ENCODE measurements around the gene CCL19.
A peak's percentile ranks its signal among the peaks of the same experiment; 100 is the strongest.

CCL19 gene

DNA sequence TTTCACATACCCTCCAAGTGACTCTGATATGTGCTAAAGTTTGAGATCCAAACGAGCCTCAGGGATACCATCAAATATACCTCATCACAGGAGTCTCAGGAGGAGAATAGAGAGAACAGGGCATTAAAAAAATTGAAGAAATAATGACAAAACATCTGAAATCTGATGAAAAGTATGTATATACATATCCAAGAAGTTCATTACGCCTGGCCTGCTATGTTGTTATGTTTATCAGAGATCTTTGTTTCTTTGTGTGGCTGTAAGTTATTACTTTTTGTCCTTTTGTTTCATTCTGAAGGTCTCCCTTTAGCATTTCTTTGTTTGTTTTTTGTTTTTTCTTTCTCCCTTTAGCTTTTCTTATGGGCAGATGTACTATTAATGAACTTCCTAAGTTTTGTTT is 2.5 kb upstream of the CCL19 start:
- DNase-seq: no peak

DNA sequence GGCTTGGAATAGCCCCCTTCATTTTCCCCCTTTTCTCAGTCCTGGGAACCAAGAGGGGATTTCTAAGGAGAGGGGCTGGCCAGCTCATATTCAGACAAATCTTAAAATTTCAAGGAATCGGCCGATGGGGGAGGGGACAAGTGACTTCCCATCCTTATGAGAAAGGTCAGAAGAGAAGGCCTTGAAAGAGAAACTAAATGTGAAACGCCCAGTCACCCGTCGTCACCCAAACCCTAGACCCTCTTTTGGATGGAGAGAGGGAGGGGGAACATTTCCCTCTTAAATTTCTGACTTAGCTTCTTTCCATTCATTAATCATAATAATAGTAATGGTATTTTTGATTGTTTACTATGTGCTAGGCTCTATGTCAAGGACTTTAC is 850 bp upstream of the CCL19 start:
- no peak for DNase-seq

GRCh38 chr9:34689512-34689911 is 1.6 kb downstream of the CCL19 start:
- no peak for DNase-seq

DNA sequence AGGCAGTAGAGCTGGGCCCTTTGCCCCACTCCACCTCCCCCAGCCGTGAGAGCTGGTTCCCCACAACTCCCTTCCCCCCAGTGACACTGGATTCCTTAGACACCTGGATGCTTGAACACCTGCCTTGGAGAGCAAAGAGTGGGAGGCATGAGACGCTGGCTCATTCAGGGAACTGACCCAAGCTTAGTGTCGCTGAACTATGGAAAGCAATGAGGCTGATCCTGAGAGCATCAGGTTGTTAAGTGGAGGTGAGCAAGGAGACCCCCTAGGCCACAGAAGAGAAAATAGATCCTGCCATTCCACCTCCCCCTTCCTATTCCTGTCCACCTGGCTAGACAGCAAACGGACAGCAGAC is 2.0 kb downstream of the CCL19 start:
- DNase-seq: no peak

DNA sequence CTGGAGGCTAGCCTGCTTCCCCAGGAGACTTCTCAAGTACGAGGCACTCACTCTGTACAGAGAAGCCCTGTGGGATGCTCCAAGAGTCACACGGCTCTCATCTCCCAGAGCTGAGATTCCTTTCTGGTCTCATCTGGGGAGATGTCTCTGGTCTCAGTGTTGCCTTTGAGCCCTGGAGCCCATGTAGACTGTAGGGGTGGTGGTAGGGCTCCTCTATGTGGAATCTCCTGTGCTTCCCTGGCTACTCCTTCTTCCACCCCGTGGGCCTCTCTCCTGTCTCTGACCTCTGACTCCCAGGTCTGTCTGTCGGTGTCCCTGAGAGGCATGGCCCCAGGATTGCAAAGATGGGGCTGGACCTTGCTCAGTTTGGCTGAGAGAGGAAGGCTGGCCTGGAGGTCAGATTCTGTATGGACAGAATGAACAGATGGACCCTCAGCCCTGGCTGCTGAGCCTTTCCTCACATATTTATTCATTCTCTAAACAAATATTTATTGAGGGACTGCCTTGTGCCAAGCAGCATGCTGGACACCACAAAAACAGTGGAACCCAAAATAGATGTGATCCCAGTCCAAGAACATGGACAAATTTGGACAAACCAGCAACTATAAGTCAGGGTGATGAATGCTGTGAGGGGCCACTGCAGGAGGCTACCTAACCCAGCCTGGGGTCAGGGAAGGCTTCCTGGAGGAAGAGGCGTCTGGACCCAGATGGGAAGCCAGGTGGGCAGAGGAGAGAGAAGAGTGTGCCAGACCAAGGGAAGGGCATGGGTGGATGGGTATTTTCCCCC is 2.6 kb downstream of the CCL19 start:
- no peak for DNase-seq

DNA sequence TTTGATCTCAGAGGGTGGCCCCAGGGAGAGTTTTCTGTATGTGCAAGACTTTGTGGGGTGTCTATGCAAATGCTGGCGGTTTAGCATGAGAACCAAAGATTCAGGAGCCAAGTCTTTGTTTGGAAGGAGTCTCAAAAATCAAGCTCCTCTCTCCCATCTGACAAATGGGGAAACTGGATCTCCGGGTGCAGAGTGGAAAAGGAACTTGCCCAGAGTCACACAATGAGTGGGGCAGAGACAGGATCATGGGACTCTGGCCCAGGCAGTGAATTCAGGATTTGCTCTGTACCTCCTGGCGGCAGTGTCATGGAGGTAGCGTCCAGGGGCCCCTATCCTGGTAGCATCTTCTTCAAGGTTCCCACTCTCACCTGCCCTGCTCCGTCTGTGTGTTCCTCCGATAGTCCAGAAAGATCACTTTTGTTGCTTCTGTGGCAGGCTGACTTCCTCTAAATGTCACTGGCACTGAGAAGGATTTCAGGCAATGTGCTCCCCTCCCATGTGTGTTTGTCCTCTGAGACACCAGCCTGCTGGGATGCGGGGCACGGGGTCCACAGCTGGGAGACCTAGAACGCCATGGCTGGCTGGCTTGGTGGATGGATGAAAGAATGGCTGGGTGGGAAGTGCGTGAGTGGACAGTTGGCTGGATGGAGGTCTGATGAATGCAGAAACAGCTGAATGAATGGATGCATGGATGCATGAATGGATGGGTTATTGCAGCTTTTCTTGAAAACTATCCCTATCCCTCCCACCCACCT is 3.6 kb downstream of the CCL19 start:
- no peak for DNase-seq

GRCh38 chr9:34686732-34687131 is 4.3 kb downstream of the CCL19 start:
- no peak for DNase-seq

GRCh38 chr9:34686231-34686630 is 4.8 kb downstream of the CCL19 start:
- DNase-seq: no peak

GRCh38 chr9:34685591-34685990 is 5.5 kb downstream of the CCL19 start:
- DNase-seq: no peak

- DNase-seq: no peak
These were observed 6.3 kb downstream of the CCL19 start for GRCh38 chr9:34684816-34685215.

GRCh38 chr9:34684145-34684544 is 6.9 kb downstream of the CCL19 start:
- DNase-seq: no peak

- no peak for DNase-seq
These were observed 15.2 kb downstream of the CCL19 start for GRCh38 chr9:34675869-34676268.

DNA sequence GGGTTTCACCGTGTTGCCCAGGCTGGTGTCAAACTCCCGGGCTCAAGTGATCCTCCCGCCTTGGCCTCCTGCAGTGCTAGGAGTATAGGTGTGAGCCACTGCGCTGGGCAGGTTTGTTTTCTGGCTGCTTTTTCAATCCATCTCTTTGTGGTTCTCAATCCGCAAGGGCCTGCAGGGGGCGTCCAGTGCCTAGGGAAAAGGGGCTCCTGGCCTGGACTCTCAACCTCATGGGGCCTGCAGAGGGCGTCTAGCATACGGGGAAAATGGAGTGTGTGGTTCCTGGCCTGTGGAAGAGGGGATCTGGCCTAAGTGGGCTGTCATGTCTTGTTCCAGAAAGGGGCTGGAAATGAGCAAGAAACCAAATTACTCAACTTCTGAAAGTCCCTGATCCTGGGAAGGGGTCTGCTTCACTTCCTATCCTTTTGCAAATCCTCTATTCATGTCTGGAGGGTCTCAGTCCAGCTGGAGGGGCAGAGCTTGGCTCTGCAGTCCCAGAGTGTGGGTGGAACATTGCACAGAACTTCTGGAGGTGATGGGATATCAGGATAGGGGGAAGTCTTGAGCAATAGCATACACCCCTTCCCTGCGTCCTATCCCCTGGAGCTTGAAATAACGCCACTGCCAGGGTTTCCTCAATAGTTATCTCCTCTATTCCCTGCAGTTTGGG is 15.9 kb downstream of the CCL19 start:
- DNase-seq: peak; percentile 53 to 62

GRCh38 chr9:34674440-34674839 is 16.6 kb downstream of the CCL19 start:
- no peak for DNase-seq

DNA sequence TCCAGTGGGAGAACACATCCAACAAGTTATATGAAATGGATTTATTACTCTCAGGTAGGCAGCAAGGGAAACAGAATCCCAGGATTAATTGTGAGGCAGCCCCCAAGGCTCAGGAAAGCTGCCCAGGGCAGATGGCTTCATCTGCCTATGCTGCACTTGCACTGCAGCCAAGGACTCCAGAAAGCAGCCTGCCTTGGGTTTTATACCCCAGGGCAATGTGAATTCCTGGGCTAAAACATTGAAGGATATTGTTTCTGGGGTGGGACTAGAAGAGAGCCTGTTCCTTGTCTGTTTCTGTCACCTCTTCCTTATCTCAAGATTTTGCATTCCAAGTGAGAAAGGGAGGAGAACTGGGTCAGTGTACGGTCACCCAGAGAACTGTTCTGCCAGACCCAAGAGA is 19.8 kb downstream of the CCL19 start:
- DNase-seq: no peak

DNA sequence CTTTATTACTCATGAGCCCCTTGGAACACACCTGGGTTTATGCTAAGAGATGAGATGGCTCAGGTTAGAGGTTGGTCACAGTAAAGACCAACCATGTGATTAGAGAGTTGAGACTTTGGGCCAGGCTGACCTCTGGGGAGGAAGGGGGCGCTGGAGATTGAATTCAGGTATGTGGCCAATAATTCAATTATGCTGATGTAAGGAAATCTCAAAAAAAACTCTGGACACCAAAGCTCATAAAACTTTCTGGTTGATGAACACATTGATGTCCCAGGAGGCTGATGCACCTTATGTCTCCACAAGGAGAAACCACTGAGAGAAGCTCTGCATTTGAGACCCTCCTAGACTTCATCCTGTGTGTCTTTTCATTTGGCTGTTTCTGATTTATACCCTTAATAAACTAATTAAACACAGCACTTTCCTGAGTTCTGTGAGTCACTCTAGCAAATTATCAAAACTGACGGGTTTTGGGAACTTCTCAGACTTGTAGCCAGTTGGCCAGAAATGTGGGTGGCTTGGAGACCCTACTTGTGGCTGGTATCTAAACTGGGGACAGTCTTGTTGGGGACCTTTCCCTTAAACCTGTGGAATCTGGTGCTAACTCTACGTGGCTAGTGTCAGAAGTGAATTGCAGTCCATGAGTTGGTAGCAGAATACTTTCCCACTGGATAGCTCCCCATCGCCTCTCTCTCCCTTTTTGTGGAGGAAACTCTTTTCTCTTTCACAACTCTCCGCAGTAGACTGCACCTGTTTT is 21.1 kb downstream of the CCL19 start:
- DNase-seq: no peak

GRCh38 chr9:34665381-34666250 is 25.5 kb downstream of the CCL19 start:
- DNase-seq: peak; percentile 93 to 94

DNA sequence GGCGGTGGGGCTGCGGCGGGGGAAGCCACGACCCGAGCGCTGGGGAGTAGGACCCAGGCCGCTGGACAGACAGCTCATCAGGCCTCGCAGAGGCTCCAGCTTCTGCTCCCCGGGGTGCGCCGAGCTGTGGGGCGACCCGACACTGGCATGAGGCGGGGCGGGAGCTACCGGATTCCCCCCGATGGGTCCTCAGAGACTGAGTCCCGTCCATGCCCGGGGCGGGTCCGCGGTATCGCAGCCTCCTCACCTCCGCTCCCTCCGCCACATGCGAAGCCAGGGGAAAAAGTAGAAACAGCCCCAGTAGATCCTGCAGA is 26.1 kb downstream of the CCL19 start:
- DNase-seq: no peak

DNA sequence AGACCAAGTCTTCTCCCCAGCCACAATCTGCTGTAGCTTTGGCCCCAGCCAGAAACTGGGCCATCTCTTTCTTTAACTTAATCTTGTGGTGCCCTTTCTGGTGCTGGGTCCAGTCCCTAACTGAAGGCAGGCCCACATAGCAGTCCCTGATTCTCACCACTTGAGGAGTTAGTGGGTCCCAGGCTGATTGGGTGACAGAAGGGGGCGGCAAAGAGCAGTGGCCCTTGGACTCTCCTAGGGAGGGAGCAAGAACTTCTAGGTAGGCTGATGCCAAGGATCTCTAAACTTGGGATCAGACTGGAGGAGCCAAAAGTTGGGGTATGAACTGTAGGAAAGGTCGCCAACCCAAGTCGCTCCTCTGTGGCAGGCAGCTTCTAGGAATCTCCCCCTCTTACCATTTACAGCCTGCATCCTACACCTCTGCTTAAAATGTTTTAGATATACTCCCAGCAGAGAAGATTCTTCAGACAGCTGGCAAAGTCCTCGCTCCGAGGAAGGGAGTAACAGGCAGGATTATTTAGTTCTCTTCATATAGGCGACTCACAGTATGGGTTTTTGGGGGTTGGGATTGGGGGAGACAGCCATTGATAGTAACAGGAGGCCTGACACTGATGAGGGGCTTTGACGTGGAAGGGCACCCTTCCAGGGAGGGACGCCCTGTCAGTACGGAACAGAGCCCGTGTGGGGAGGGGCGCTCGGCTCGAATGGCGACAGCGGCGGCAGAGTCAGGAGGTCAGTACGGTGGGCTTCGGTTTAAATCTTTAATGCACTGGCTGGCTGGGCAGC is 26.6 kb downstream of the CCL19 start:
- peak; percentile 75 to 85 for DNase-seq

GRCh38 chr9:34663303-34663605 is 27.8 kb downstream of the CCL19 start:
- DNase-seq: peak; percentile 53 to 83

DNA sequence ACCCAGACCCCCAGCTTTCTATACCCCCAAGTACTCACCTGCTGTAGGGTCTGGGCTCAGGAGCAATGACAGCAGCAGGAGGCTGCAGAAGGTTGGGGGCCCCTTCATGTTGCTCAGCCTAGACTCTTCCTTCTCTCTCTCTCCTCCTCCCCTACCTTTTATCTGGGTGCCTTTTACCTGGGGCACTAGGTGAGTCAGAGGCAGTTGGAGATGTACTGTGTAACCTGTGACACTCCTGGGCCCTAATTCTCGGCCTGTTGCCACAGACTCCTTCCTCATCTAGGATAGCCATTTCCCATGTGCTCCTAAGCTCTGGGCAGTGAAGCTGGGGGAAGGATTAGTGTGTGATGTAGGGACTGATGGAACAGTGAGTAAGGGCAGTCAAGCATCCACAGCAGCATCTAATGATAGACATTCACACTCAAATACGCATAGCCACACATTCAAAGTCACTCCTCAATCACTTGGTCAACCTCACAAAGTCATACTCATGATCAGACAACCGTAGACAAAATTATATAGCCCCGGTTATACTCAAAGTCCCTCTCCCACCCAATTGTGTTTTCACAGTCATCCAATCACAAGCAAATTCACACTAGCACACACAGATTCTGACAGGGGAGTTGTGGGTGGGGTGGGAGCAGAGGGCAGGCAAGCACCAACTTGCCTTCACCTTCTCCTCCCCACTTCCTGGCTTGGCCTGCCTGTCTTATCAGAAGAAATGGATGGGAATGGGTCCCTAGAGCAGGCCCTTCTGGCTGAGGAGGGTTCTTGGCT is 28.4 kb downstream of the CCL19 start, which contains the start of gene CCL27:
TSS of gene CCL27 (minus strand) at position 132 of the 777 bp plus-strand sequence. CDS start at position 108, 24 bp downstream.
- no peak for DNase-seq

Measured in CD4-positive, alpha-beta T cell treated with Interferon alpha-2 for 1 hour (primary cell).